ENCODE measurements around the gene SPDYE1. TPM values are rescaled to one million over a fixed set of nuclear protein-coding genes. Genes with fewer than 3 reads are reported as not detected.
"Not testable (repeated sequence)": the region's sequence is repeated elsewhere in the genome, so short reads cannot be mapped to it uniquely, and the experiment has no call there.

The SPDYE1 gene
- total and polyA plus RNA-seq, 2 of the 13 experiments (the other 11 are each of a cell fraction or from before 2014, with no cell fraction given) = not detected

- H3K4me3 ChIP-seq (replicated peaks in 1 of 3; ENCODE audit: insufficient read depth in 1 of 3, low read depth in 2 of 3, low read length in 3 of 3); H3K9ac ChIP-seq (ENCODE audit: insufficient read depth, low read depth, low read length); CTCF ChIA-PET (ENCODE audit: low intra/inter-chr PET ratio, low total read pairs); H2AFZ ChIP-seq (ENCODE audit: low read length); BruUV-seq (replicated peaks); ATAC-seq; intact Hi-C loops (cut with micrococcal nuclease; ENCODE audit: unreplicated experiment); H3K79me2 ChIP-seq (ENCODE audit: insufficient read depth, low read length); DNase-seq (ENCODE audit: low spot score); H4K20me1 ChIP-seq (ENCODE audit: insufficient read depth, low read length); H3K9me3 ChIP-seq (ENCODE audit: low read length); in situ Hi-C loops (cut with HindIII; ENCODE audit: extremely low pct_ligation_motif_present, low pct_unique_long_range_greater_than_20kb); H3K27ac ChIP-seq (ENCODE audit: extremely low read length, insufficient read depth, low read length); POLR2A ChIA-PET; H3K4me1 ChIP-seq (ENCODE audit: insufficient read depth, low read length); H3K36me3 ChIP-seq (replicated peaks in 1 of 2; ENCODE audit: control insufficient read depth in 1 of 2, insufficient read depth in 2 of 2, low read length in 2 of 2); H3K27me3 ChIP-seq (ENCODE audit: control insufficient read depth in 1 of 2, insufficient read depth in 2 of 2, low read length in 2 of 2); FAIRE-seq; H3K4me2 ChIP-seq (ENCODE audit: low read depth, low read length): not testable (repeated sequence)
- WGBS (ENCODE audit: low lambda C conversion rate) = no CpG with 5 or more reads among the region's 6 CpGs
These were observed 14.8 kb upstream of the SPDYE1 start for GRCh38 chr7:43982848-43983247.

DNA sequence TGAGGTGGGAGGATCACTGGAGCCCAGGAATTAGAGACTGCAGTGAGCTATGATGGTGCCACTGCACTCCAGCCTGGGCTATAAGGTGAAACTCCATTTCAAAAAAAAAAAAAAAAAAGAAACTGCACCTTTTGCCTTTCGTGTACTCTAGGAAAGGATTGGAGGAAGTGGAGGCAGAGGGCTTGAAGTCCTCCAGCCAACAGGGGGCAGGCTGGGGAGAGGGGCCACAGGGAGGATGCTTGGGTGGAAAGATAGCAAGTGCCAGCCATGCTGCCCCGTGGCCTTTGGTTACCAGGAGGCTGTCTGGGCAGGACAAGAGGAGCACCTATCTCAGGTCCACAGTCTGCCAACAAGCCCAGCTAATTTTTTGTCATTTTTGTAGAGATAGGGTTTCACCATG is 14.0 kb upstream of the SPDYE1 start:
- H2AFZ ChIP-seq (ENCODE audit: low read length); H3K9me3 ChIP-seq (ENCODE audit: low read length); H3K4me1 ChIP-seq (ENCODE audit: insufficient read depth, low read length); H3K27ac ChIP-seq (ENCODE audit: extremely low read length, insufficient read depth, low read length); DNase-seq (ENCODE audit: low spot score); POLR2A ChIA-PET; in situ Hi-C loops (cut with HindIII; ENCODE audit: extremely low pct_ligation_motif_present, low pct_unique_long_range_greater_than_20kb); H4K20me1 ChIP-seq (ENCODE audit: insufficient read depth, low read length); CTCF ChIA-PET (ENCODE audit: low intra/inter-chr PET ratio, low total read pairs); FAIRE-seq; ATAC-seq; H3K79me2 ChIP-seq (ENCODE audit: insufficient read depth, low read length); intact Hi-C loops (cut with micrococcal nuclease; ENCODE audit: unreplicated experiment); H3K27me3 ChIP-seq (ENCODE audit: control insufficient read depth in 1 of 2, insufficient read depth in 2 of 2, low read length in 2 of 2); H3K4me2 ChIP-seq (ENCODE audit: low read depth, low read length); H3K36me3 ChIP-seq (replicated peaks in 1 of 2; ENCODE audit: control insufficient read depth in 1 of 2, insufficient read depth in 2 of 2, low read length in 2 of 2); H3K4me3 ChIP-seq (replicated peaks in 1 of 3; ENCODE audit: insufficient read depth in 1 of 3, low read depth in 2 of 3, low read length in 3 of 3); BruUV-seq (replicated peaks); H3K9ac ChIP-seq (ENCODE audit: insufficient read depth, low read depth, low read length): not testable (repeated sequence)
- TF ChIP-seq, protein P1, sequence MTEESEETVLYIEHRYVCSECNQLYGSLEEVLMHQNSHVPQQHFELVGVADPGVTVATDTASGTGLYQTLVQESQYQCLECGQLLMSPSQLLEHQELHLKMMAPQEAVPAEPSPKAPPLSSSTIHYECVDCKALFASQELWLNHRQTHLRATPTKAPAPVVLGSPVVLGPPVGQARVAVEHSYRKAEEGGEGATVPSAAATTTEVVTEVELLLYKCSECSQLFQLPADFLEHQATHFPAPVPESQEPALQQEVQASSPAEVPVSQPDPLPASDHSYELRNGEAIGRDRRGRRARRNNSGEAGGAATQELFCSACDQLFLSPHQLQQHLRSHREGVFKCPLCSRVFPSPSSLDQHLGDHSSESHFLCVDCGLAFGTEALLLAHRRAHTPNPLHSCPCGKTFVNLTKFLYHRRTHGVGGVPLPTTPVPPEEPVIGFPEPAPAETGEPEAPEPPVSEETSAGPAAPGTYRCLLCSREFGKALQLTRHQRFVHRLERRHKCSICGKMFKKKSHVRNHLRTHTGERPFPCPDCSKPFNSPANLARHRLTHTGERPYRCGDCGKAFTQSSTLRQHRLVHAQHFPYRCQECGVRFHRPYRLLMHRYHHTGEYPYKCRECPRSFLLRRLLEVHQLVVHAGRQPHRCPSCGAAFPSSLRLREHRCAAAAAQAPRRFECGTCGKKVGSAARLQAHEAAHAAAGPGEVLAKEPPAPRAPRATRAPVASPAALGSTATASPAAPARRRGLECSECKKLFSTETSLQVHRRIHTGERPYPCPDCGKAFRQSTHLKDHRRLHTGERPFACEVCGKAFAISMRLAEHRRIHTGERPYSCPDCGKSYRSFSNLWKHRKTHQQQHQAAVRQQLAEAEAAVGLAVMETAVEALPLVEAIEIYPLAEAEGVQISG (CRISPR knock-in tag; IDR thresholded peaks at IDR 0.05) = peak; percentile 66
- 78% methylated on average over 1 of the region's 2 CpGs for WGBS (ENCODE audit: low lambda C conversion rate)
